Panc1 (cell line): Measurements from ENCODE around the gene N4BP2L2. TPM values are rescaled to one million over a fixed set of nuclear protein-coding genes. Genes with fewer than 3 reads are reported as not detected.

Experiments
- ATAC-seq: fragments of 200-7000 bp; cut with Tn5 transposase; 2 replicates; pipeline ENCODE4 v1.9.1; 2020; ENCODE audit warnings: mild to moderate bottlenecking, moderate library complexity
- BruUV-seq: library from RNA; stranded (reverse); fragments of 400-500 nt; replicated peaks from 2 replicates; lab custom pipeline; 2021; lab: Mats Ljungman, UMichigan
- CTCF ChIA-PET: fragments of 300-600 bp; sonication (Branson Sonifier 250); formaldehyde crosslinking; loops from one replicate; lab custom pipeline; 2022; ENCODE audit warnings: antibody characterized with exemption; lab: Charles Lee
- POLR2A ChIA-PET: fragments of 300-600 bp; sonication (Branson Sonifier 250); formaldehyde crosslinking; loops from one replicate; lab custom pipeline; 2022; ENCODE audit warnings: antibody characterized with exemption; lab: Charles Lee
- DNase-seq: peaks from one replicate; pipeline ENCODE4 v3.0.0-alpha.2; 2010; ENCODE audit warnings: low read depth, low spot score
- H3K27ac ChIP-seq: 2 replicates; pipeline ENCODE4 v1.5.1; 2011; ENCODE audit warnings: mild to moderate bottlenecking, low read length, inconsistent platforms
- H3K27me3 ChIP-seq: fragments of 200-500 bp; sonication (Bioruptor generic); 2 replicates; pipeline ENCODE4 v1.6.0; 2014; ENCODE audit warnings: low read length, inconsistent platforms; ENCODE audit not compliant: control insufficient read depth, insufficient read depth
- H3K36me3 ChIP-seq: fragments of 200-500 bp; sonication (Bioruptor generic); 2 replicates; pipeline ENCODE4 v1.5.1; 2014; ENCODE audit warnings: inconsistent platforms, mild to moderate bottlenecking, low read length, moderate library complexity; ENCODE audit not compliant: control insufficient read depth, insufficient read depth
- H3K4me1 ChIP-seq: 2 replicates; pipeline ENCODE4 v1.5.1; 2011; ENCODE audit warnings: inconsistent platforms, mild to moderate bottlenecking, low read length, moderate library complexity; ENCODE audit not compliant: control insufficient read depth, insufficient read depth
- H3K4me3 ChIP-seq, 2 experiments: 2 replicates each; pipeline ENCODE4 v1.5.1; 2011 to 2012; ENCODE audit warnings: low read depth in 2 of 2, low read length in 2 of 2, mild to moderate bottlenecking in 2 of 2, inconsistent platforms in 1 of 2, moderate library complexity in 1 of 2
- H3K9me3 ChIP-seq: fragments of 200-500 bp; sonication (Bioruptor generic); 2 replicates; pipeline ENCODE4 v1.5.1; 2014; ENCODE audit warnings: low read depth, mild to moderate bottlenecking, inconsistent platforms, low read length, moderate library complexity; ENCODE audit not compliant: control insufficient read depth, insufficient read depth
- POLR2AphosphoS5 ChIP-seq: IDR thresholded peaks from 2 replicates; pipeline ENCODE4 v1.6.1; 2012; ENCODE audit warnings: mild to moderate bottlenecking, low read depth, low read length, moderate library complexity
- SIN3A ChIP-seq: IDR thresholded peaks from 2 replicates; pipeline ENCODE4 v1.6.1; 2012; ENCODE audit warnings: low read depth, mild to moderate bottlenecking, low read length, moderate library complexity, borderline replicate concordance; ENCODE audit not compliant: insufficient read depth
- TCF7L2 ChIP-seq: IDR thresholded peaks from 2 replicates; pipeline ENCODE4 v1.6.1; 2011; ENCODE audit warnings: mild to moderate bottlenecking, low read depth, low read length, inconsistent platforms
- in situ Hi-C: cut with HindIII; loops from 2 replicates; pipeline ENCODE4 v1.10.0; 2016; ENCODE audit warnings: low sequenced_read_pairs, low pct_unique_long_range_greater_than_20kb
- intact Hi-C: fragments of 100-400 bp; cut with micrococcal nuclease; formaldehyde crosslinking; loops from one replicate; pipeline ENCODE4 v1.10.0; 2022; ENCODE audit not compliant: unreplicated experiment
- total RNA-seq: library from RNA; stranded (reverse); gene quantifications from one replicate; pipeline ENCODE4 v1.2.1, GENCODE V29; 2021; ENCODE audit not compliant: unreplicated experiment
- TF ChIP-seq, protein P1 (sequence below), 2 experiments: IDR thresholded peaks; 2 replicates each; pipeline ENCODE4 v1.6.1; 2011 to 2012; ENCODE audit warnings: low read depth in 2 of 2, control low read depth in 1 of 2, low read length in 1 of 2, mild to moderate bottlenecking in 1 of 2, moderate library complexity in 1 of 2; ENCODE audit not compliant: insufficient read depth in 1 of 2
- TF ChIP-seq, protein P2 (sequence below): fragments of 450-650 bp; IDR thresholded peaks from 2 replicates; pipeline ENCODE4 v1.5.1; 2017; ENCODE audit warnings: mild to moderate bottlenecking

Gene N4BP2L2
- total RNA-seq, 1 experiment from 2014 or later: 43.8 TPM

GRCh38 chr13:32582281-32582680 lies 43.7 kb upstream of the N4BP2L2 start:
- POLR2A ChIA-PET: no interaction called here
- CTCF ChIA-PET: no interaction called here
- ATAC-seq: no peak

GRCh38 chr13:32581177-32581786 lies 42.7 kb upstream of the N4BP2L2 start:
- no peak for ATAC-seq
- no peaks in the 10 kb centered on the region for H3K27me3 ChIP-seq
- H3K27ac ChIP-seq: no peak overlapping the region
- in situ Hi-C loops (no loop called here), intact Hi-C loops (no loop called here)
- no TSS peak for BruUV-seq
- no peaks in the 10 kb centered on the region for H3K36me3 ChIP-seq
- H3K9me3 ChIP-seq: no peaks in the 10 kb centered on the region
- DNase-seq: no peak
- CTCF ChIA-PET: interaction anchor here (0.6 to 0.9 kb wide), 4 partner anchors 9 to 148 kb away, joined by 3 to 4 read pairs (median 3); no protein-coding TSS in a partner anchor
- TF ChIP-seq, protein P1, sequence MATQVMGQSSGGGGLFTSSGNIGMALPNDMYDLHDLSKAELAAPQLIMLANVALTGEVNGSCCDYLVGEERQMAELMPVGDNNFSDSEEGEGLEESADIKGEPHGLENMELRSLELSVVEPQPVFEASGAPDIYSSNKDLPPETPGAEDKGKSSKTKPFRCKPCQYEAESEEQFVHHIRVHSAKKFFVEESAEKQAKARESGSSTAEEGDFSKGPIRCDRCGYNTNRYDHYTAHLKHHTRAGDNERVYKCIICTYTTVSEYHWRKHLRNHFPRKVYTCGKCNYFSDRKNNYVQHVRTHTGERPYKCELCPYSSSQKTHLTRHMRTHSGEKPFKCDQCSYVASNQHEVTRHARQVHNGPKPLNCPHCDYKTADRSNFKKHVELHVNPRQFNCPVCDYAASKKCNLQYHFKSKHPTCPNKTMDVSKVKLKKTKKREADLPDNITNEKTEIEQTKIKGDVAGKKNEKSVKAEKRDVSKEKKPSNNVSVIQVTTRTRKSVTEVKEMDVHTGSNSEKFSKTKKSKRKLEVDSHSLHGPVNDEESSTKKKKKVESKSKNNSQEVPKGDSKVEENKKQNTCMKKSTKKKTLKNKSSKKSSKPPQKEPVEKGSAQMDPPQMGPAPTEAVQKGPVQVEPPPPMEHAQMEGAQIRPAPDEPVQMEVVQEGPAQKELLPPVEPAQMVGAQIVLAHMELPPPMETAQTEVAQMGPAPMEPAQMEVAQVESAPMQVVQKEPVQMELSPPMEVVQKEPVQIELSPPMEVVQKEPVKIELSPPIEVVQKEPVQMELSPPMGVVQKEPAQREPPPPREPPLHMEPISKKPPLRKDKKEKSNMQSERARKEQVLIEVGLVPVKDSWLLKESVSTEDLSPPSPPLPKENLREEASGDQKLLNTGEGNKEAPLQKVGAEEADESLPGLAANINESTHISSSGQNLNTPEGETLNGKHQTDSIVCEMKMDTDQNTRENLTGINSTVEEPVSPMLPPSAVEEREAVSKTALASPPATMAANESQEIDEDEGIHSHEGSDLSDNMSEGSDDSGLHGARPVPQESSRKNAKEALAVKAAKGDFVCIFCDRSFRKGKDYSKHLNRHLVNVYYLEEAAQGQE (IDR thresholded peaks at IDR 0.05; ENCODE audit: insufficient read depth in 1 of 2, low read depth in 2 of 2, low read length in 1 of 2): no peak
- TF ChIP-seq, protein P2, sequence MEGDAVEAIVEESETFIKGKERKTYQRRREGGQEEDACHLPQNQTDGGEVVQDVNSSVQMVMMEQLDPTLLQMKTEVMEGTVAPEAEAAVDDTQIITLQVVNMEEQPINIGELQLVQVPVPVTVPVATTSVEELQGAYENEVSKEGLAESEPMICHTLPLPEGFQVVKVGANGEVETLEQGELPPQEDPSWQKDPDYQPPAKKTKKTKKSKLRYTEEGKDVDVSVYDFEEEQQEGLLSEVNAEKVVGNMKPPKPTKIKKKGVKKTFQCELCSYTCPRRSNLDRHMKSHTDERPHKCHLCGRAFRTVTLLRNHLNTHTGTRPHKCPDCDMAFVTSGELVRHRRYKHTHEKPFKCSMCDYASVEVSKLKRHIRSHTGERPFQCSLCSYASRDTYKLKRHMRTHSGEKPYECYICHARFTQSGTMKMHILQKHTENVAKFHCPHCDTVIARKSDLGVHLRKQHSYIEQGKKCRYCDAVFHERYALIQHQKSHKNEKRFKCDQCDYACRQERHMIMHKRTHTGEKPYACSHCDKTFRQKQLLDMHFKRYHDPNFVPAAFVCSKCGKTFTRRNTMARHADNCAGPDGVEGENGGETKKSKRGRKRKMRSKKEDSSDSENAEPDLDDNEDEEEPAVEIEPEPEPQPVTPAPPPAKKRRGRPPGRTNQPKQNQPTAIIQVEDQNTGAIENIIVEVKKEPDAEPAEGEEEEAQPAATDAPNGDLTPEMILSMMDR: peak; percentile 57; the same call in 1 of the 2 replicates
- H3K4me1 ChIP-seq: peaks cover 4% of the 10 kb centered on the region
- H3K4me3 ChIP-seq: no peak overlapping the region
- POLR2A ChIA-PET: interaction anchor here (0.5 kb wide), 1 partner anchor 21 kb away, joined by 11 read pairs; no protein-coding TSS in a partner anchor

More at GRCh38 chr13:32582281-32582680, 43.7 kb upstream of the N4BP2L2 start:
- no TSS peak for BruUV-seq
- Histone ChIP-seq H3K4me3 (no peak overlapping the region), H3K36me3 (peaks cover 1% of the 10 kb centered on the region; the same call in 1 of the 2 replicates), H3K27me3 (no peaks in the 10 kb centered on the region), H3K9me3 (no peaks in the 10 kb centered on the region), H3K27ac (no peak overlapping the region), H3K4me1 (peaks cover 4% of the 10 kb centered on the region)
- TF ChIP-seq, protein P1 (IDR thresholded peaks at IDR 0.05; ENCODE audit: insufficient read depth in 1 of 2, low read depth in 2 of 2, low read length in 1 of 2): no peak
- TF ChIP-seq SIN3A: no peak
- TF ChIP-seq, protein P2: no peak
- TF ChIP-seq TCF7L2: no peak
- no peak for TF ChIP-seq POLR2AphosphoS5
- DNase-seq: no peak
- intact Hi-C loops (no loop called here), in situ Hi-C loops (no loop called here)
